Fibroblast of skin of scalp (primary cell): ENCODE results near the gene IL1A.

Source experiments
- DNase-seq: peaks from one replicate; pipeline ENCODE4 v3.0.0-alpha.2; 2013

Gene IL1A

GRCh38 chr2:112725545-112726457 is 58.5 kb downstream of the IL1A start:
- no peak for DNase-seq

- no peak for DNase-seq
Measured at GRCh38 chr2:112724591-112725525, 59.4 kb downstream of the IL1A start.

- DNase-seq = no peak
Measured at GRCh38 chr2:112723995-112724394, 60.3 kb downstream of the IL1A start.
